Stimulated activated CD4-positive, alpha-beta T cell treated with anti-CD3 and anti-CD28 coated beads, Interleukin-1b, Interleukin-23, amount 100 ng/mL, for 1 hour (primary cell): Measurements from ENCODE around the gene CLDN20.
"Not testable (repeated sequence)": the region's sequence is repeated elsewhere in the genome, so short reads cannot be mapped to it uniquely, and the experiment has no call there.

Experiments used
- DNase-seq, 2 donors: peaks; one replicate each; pipeline ENCODE4 v3.0.0-alpha.2; 2020; ENCODE audit warnings: low read depth in 2 of 2

Gene CLDN20

DNA sequence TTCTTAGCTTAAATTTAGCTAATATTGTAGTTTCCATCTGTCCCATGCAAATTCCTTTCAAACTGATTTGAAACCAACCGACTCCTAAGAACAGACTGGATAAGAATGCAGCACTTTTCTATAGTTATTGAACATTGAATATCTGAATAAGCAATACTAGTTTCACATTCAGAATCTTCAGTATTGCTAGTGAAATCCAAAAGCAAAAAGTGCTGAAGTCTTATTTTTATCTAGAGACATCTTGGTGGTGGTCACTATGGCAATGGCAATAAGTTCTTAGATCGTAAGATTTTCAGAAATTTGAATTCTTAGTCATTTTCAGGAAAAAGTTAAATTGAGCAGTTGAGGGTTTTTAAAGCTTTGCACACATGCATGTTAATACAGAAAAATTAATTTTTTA, 47.8 kb downstream of the CLDN20 start:
- DNase-seq = no peak

GRCh38 chr6:155312950-155313349, 49.1 kb downstream of the CLDN20 start:
- not testable (repeated sequence) for DNase-seq

- no peak for DNase-seq
Observed at GRCh38 chr6:155313602-155314091, 49.8 kb downstream of the CLDN20 start.

GRCh38 chr6:155314092-155314772, 50.4 kb downstream of the CLDN20 start, which contains the start of gene TFB1M:
Gene TFB1M, minus strand, starts transcription at chr6:155314484. Its CDS starts 56 bp downstream, at chr6:155314428.
- DNase-seq = peak; percentile 91 to 94

- DNase-seq = no peak
Observed at GRCh38 chr6:155314773-155315515, 51.1 kb downstream of the CLDN20 start.

- DNase-seq = no peak
Observed at GRCh38 chr6:155315516-155315871, 51.7 kb downstream of the CLDN20 start.

GRCh38 chr6:155316419-155316818, 52.6 kb downstream of the CLDN20 start:
- DNase-seq = no peak

DNA sequence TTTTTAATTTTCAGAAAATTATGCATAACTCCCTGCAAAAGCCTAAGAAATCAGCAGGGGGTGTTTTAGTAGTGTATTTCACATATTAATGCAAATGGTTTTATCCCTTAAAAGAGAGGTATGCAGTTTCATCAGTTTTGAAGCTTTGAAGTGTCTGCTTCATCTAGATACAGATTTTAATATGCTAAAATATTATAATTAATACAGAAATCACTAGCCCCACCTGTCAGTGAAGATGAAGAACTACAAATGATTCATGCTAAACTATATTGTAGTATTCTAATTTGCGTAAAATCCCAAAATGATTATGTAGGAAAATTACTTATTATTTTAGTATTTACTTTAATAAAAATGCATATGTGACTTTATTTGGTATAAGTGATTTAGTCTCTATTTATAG, 53.4 kb downstream of the CLDN20 start:
- no peak for DNase-seq

DNA sequence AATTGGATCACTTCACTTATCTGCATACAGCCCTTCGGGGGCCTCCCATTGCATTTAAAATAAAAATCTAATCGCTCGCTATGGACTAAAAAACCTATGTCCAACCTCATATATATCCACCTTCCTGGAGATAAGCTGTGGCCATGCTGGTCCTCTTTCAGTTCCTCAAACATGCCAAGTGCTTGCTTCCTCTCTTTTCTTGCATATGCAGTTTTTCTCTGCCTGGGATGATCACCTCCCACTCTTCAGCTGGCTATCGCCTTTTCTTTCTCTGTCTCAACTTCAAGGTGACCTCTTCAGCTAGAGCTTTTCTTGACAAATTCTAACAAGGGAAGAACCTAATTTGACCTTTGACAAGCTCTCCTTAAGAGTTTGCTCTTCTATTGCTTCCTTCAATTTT, 56.1 kb downstream of the CLDN20 start:
- no peak for DNase-seq

DNA sequence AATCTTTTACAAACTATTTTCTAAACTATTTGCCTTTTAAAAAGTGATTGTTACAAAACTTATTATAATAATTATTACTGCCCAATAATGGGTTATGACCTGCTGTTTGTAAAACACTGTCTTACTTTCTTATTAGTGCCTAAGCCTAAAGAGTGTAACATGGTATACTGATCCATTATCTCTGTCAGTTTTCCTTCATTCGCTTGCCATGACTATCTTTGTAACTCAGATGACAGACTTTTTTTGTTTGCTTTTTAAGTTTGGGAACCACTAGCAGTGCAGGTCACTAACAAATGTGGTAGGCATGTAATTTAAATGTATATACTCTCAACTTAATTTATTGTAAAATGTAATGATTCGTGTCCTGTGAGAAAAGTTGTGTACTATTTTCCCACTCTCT, 60.4 kb downstream of the CLDN20 start:
- no peak for DNase-seq

DNA sequence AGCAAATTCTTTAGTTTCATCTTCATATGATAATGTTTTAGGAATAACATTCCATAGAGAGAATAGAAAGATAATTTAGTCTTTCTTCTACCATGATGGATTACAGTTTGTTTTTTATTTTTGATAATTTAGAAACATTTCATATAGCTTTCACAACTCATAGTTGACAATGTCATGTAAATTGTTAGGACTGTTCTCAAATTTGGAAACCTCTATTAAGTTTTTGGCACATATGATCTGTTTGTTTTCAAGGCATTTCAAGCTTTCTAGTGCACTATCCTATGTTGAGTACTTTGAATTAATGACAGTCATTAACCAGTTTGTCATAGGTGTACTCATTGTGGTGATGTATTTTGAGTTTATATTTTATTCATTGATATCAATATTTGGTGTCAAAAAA, 61.2 kb downstream of the CLDN20 start:
- no peak for DNase-seq

DNA sequence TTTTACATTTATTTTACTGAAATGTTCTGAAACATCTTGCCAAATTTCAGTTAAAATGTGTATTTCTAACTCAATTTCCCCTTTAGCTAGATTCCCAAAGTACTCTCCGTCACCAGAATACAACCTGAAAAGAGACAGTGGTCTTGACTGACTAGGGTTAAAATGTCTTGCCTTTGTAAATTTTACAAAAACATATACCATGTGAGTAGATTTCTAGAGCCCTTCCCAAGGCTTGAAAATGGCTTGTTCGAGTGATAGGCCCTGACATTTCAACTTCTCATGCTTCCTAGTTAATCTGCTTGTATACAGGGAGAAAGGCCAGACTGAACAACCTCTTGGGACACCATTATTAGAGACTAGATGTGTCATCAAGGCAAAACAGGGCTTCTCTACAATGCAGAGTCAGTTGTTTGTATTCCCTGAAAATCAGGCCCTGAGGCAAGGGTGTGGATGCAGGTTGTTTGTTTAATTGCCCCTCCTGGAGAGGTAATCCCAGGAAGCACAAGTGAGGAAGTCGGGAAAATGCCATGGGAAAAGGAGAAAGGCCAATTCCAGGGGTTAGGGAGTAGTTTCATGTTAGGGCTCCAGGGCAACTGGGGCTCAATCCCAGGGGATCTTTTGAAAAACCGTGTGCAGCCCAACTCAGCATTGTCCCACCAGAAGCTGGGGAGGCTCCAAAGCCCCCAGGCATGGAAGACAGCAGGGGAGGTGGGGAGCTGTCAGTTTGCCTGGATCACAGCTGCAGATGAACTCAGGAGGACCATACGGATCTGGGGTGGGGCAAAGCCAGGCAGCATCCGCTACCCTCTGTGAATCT, 62.1 kb downstream of the CLDN20 start:
- no peak for DNase-seq
